Mammary epithelial cell (primary cell): Measurements from ENCODE around the gene UQCRFS1.

Experiments
- CTCF ChIP-seq, 2 donors: IDR thresholded peaks in 1 of 2; conservative IDR thresholded peaks in 1 of 2; 2 replicates each; pipeline ENCODE4 v1.5.1; 2011 to 2012; ENCODE audit warnings: inconsistent platforms in 2 of 2, low read length in 2 of 2, mild to moderate bottlenecking in 2 of 2, control low read depth in 1 of 2, low read depth in 1 of 2; ENCODE audit not compliant: insufficient read depth in 1 of 2; ENCODE audit errors: extremely low read depth in 1 of 2
- EZH2 ChIP-seq: IDR thresholded peaks from 2 replicates; pipeline ENCODE4 v1.6.1; 2012; ENCODE audit warnings: low read length, inconsistent platforms, borderline replicate concordance

GRCh38 chr19:29215322-29215845, 2.4 kb upstream of the UQCRFS1 start:
- TF ChIP-seq CTCF (conservative IDR thresholded peaks at IDR 0.05 in 1 of 2, IDR thresholded peaks at IDR 0.05 in 1 of 2; ENCODE audit: extremely low read depth in 1 of 2, insufficient read depth in 1 of 2, low read depth in 1 of 2, low read length in 2 of 2) = no peak
- no peak for TF ChIP-seq EZH2
